Neural progenitor cell (in vitro differentiated cells): ENCODE measurements around the gene ZNF574.

Experiments
- EZH2 ChIP-seq: fragments of 200-600 bp; sonication (generic); IDR thresholded peaks from 2 replicates; pipeline ENCODE4 v1.6.1; 2017; ENCODE audit warnings: antibody characterized with exemption, mild to moderate bottlenecking, moderate library complexity
- EZH2phosphoT487 ChIP-seq: fragments of 200-600 bp; sonication (generic); IDR thresholded peaks from 2 replicates; pipeline ENCODE4 v1.6.1; 2017; ENCODE audit warnings: antibody characterized with exemption
- TF ChIP-seq, protein P1 (sequence below): fragments of 200-600 bp; sonication (generic); IDR thresholded peaks from 2 replicates; pipeline ENCODE4 v1.5.1; 2017; ENCODE audit warnings: antibody characterized with exemption, mild to moderate bottlenecking

DNA sequence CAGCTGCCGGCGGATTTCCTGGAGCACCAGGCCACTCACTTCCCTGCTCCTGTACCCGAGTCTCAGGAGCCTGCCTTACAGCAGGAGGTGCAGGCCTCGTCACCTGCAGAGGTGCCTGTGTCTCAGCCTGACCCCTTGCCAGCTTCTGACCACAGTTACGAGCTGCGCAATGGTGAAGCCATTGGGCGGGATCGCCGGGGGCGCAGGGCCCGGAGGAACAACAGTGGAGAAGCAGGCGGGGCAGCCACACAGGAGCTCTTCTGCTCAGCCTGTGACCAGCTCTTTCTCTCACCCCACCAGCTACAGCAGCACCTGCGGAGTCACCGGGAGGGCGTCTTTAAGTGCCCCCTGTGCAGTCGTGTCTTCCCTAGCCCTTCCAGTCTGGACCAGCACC is 3.3 kb downstream of the ZNF574 start:
- TF ChIP-seq, protein P1, sequence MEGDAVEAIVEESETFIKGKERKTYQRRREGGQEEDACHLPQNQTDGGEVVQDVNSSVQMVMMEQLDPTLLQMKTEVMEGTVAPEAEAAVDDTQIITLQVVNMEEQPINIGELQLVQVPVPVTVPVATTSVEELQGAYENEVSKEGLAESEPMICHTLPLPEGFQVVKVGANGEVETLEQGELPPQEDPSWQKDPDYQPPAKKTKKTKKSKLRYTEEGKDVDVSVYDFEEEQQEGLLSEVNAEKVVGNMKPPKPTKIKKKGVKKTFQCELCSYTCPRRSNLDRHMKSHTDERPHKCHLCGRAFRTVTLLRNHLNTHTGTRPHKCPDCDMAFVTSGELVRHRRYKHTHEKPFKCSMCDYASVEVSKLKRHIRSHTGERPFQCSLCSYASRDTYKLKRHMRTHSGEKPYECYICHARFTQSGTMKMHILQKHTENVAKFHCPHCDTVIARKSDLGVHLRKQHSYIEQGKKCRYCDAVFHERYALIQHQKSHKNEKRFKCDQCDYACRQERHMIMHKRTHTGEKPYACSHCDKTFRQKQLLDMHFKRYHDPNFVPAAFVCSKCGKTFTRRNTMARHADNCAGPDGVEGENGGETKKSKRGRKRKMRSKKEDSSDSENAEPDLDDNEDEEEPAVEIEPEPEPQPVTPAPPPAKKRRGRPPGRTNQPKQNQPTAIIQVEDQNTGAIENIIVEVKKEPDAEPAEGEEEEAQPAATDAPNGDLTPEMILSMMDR: no peak
- no peak for TF ChIP-seq EZH2
- TF ChIP-seq EZH2phosphoT487: no peak
